ENCODE data around the gene DIPK2A. TPM values are rescaled to one million over a fixed set of nuclear protein-coding genes. Genes with fewer than 3 reads are reported as not detected.

The DIPK2A gene
- total RNA-seq, 1 donor from 2014 or later: 36.0 TPM

DNA sequence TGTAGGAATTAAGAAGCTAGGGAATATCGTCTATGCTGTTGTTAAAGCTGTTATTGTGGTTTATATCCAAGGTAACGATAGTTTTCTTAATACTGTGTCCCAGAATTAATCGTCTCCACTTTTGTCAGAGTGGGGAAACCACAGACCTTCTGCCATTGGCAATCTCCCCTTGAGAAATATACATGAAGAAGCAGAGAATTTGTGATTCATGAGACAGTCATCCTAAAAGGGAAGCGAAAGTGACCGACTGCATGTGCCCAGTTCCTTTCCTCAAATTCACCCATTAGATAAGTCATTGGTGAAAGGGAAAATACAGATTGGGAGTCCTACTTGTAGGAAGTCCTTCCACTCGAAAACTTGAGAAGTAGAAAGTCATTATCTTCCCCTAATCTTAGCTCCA is 26.6 kb downstream of the DIPK2A start:
- H3K9me3 ChIP-seq (ENCODE audit: control insufficient read depth in 3 of 3, low read length in 3 of 3): no peaks in the 10 kb centered on the region
- peaks cover 0 to 2% (median 0%) of the 10 kb centered on the region in 3 donors for H3K36me3 ChIP-seq (ENCODE audit: control insufficient read depth in 3 of 3, insufficient read depth in 3 of 3, low read length in 3 of 3)
- H3K27ac ChIP-seq (ENCODE audit: low read depth, low read length): no peak overlapping the region
- no peaks in the 10 kb centered on the region for H3K4me1 ChIP-seq (ENCODE audit: control insufficient read depth in 3 of 3, insufficient read depth in 3 of 3, low read length in 3 of 3)
- no peak overlapping the region for H3K9ac ChIP-seq (ENCODE audit: low read depth in 1 of 3, low read length in 3 of 3)
- no peaks in the 10 kb centered on the region for H3K27me3 ChIP-seq (ENCODE audit: control insufficient read depth in 3 of 3, insufficient read depth in 3 of 3, low read length in 3 of 3)
- no peak overlapping the region for H3K4me3 ChIP-seq (ENCODE audit: low read length in 3 of 3)

DNA sequence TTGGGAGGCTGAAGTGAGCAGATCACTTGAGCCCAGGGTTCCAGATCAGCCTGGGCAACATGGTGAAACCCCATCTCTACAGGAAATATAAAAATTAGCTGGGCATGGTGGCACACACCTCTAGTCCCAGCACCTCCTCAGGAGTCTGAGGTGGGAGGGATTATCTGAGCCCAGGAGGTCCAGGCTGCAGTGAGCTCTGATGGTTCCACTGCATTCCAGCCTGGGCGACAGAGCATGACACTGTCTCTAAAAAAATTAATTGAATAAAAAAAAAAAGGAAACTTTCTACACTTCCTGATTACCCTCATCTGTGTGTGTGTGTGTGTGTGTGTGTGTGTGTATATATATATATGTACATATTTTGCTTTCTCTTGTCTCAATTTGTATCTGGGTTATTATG is 31.4 kb downstream of the DIPK2A start:
- peaks cover 0 to 2% (median 0%) of the 10 kb centered on the region in 3 donors for H3K36me3 ChIP-seq (ENCODE audit: control insufficient read depth in 3 of 3, insufficient read depth in 3 of 3, low read length in 3 of 3)
- H3K9ac ChIP-seq (ENCODE audit: low read depth in 1 of 3, low read length in 3 of 3): no peak overlapping the region
- H3K27ac ChIP-seq (ENCODE audit: low read depth, low read length): no peak overlapping the region
- H3K4me3 ChIP-seq (ENCODE audit: low read length in 3 of 3): no peak overlapping the region
- no peaks in the 10 kb centered on the region for H3K27me3 ChIP-seq (ENCODE audit: control insufficient read depth in 3 of 3, insufficient read depth in 3 of 3, low read length in 3 of 3)
- H3K9me3 ChIP-seq (ENCODE audit: control insufficient read depth in 3 of 3, low read length in 3 of 3): no peaks in the 10 kb centered on the region
- no peaks in the 10 kb centered on the region for H3K4me1 ChIP-seq (ENCODE audit: control insufficient read depth in 3 of 3, insufficient read depth in 3 of 3, low read length in 3 of 3)

DNA sequence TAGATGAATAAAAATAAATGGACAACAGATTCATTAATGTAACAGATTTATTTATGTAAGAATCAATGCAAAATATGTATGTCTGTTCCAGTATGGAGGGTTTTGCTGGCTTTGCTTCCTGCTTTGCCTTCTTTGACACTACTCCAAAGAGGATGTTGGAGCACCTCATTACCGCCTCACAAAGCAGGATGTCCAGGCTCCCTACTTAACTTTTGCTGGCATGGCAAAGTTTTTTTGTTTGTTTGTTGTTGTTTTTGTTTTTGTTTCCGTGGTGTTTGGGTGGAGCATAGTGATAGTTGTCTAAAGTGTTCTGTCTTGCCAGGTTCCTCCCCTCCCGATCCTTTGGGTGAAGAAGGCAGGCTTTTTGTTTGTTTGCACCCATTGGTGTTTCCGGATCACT is 38.7 kb downstream of the DIPK2A start:
- no peak overlapping the region for H3K9ac ChIP-seq (ENCODE audit: low read depth in 1 of 3, low read length in 3 of 3)
- no peak overlapping the region for H3K27ac ChIP-seq (ENCODE audit: low read depth, low read length)
- no peaks in the 10 kb centered on the region for H3K9me3 ChIP-seq (ENCODE audit: control insufficient read depth in 3 of 3, low read length in 3 of 3)
- no peaks in the 10 kb centered on the region for H3K36me3 ChIP-seq (ENCODE audit: control insufficient read depth in 3 of 3, insufficient read depth in 3 of 3, low read length in 3 of 3)
- no peaks in the 10 kb centered on the region for H3K4me1 ChIP-seq (ENCODE audit: control insufficient read depth in 3 of 3, insufficient read depth in 3 of 3, low read length in 3 of 3)
- no peak overlapping the region for H3K4me3 ChIP-seq (ENCODE audit: low read length in 3 of 3)
- H3K27me3 ChIP-seq (ENCODE audit: control insufficient read depth in 3 of 3, insufficient read depth in 3 of 3, low read length in 3 of 3): no peaks in the 10 kb centered on the region

GRCh38 chr3:144011251-144011799 is 39.7 kb downstream of the DIPK2A start:
- Histone ChIP-seq H3K4me3 (ENCODE audit: low read length in 3 of 3) (no peak overlapping the region), H3K36me3 (ENCODE audit: control insufficient read depth in 3 of 3, insufficient read depth in 3 of 3, low read length in 3 of 3) (no peaks in the 10 kb centered on the region), H3K4me1 (ENCODE audit: control insufficient read depth in 3 of 3, insufficient read depth in 3 of 3, low read length in 3 of 3) (no peaks in the 10 kb centered on the region), H3K27me3 (ENCODE audit: control insufficient read depth in 3 of 3, insufficient read depth in 3 of 3, low read length in 3 of 3) (no peaks in the 10 kb centered on the region), H3K27ac (ENCODE audit: low read depth, low read length) (no peak overlapping the region), H3K9me3 (ENCODE audit: control insufficient read depth in 3 of 3, low read length in 3 of 3) (no peaks in the 10 kb centered on the region), H3K9ac (ENCODE audit: low read depth in 1 of 3, low read length in 3 of 3) (no peak overlapping the region)

DNA sequence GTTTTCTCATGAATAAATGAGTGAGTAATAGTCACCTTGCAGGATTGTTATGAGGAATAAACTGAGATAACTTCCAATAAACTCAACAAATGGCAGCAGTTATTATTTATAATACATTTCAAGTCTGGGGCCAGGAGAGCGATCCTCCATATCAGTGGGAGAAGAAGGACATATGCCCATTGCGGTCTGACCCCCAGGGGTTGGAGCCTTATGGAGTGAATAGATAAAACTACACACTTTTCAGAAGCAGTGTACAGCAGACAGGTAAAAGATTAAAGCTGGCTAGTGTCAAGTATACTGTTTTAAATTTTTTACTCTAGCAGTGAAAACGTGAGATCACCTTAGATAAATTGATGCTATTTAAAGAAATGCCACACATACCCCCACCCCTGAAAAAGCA is 43.5 kb downstream of the DIPK2A start:
- H3K4me3 ChIP-seq (ENCODE audit: low read length in 3 of 3): no peak overlapping the region
- H3K36me3 ChIP-seq (ENCODE audit: control insufficient read depth in 3 of 3, insufficient read depth in 3 of 3, low read length in 3 of 3): no peaks in the 10 kb centered on the region
- no peaks in the 10 kb centered on the region for H3K9me3 ChIP-seq (ENCODE audit: control insufficient read depth in 3 of 3, low read length in 3 of 3)
- no peak overlapping the region for H3K27ac ChIP-seq (ENCODE audit: low read depth, low read length)
- H3K27me3 ChIP-seq (ENCODE audit: control insufficient read depth in 3 of 3, insufficient read depth in 3 of 3, low read length in 3 of 3): no peaks in the 10 kb centered on the region
- no peaks in the 10 kb centered on the region for H3K4me1 ChIP-seq (ENCODE audit: control insufficient read depth in 3 of 3, insufficient read depth in 3 of 3, low read length in 3 of 3)
- H3K9ac ChIP-seq (ENCODE audit: low read depth in 1 of 3, low read length in 3 of 3): no peak overlapping the region

DNA sequence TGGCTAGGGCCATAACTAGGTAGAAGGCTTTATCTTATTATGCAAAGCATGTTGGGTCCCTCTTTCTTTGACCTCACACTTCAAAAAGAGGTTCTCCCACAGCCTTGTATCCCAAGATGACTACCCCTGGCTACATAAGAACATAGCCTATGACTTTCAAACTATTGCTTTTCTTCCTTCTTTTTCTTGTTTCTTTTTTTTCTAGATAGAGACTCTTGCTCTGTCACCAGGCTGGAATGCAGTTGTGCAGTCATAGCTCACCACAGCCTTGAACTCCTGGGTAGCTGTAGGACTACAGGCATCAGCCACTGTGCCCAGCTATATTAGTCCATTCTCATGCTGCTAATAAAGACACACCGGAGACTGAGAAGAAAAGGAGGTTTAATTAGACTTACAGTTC is 47.2 kb downstream of the DIPK2A start:
- no peak overlapping the region for H3K27ac ChIP-seq (ENCODE audit: low read depth, low read length)
- H3K9ac ChIP-seq (ENCODE audit: low read depth in 1 of 3, low read length in 3 of 3): no peak overlapping the region
- no peak overlapping the region for H3K4me3 ChIP-seq (ENCODE audit: low read length in 3 of 3)
- no peaks in the 10 kb centered on the region for H3K4me1 ChIP-seq (ENCODE audit: control insufficient read depth in 3 of 3, insufficient read depth in 3 of 3, low read length in 3 of 3)
- no peaks in the 10 kb centered on the region for H3K9me3 ChIP-seq (ENCODE audit: control insufficient read depth in 3 of 3, low read length in 3 of 3)
- no peaks in the 10 kb centered on the region for H3K27me3 ChIP-seq (ENCODE audit: control insufficient read depth in 3 of 3, insufficient read depth in 3 of 3, low read length in 3 of 3)
- no peaks in the 10 kb centered on the region for H3K36me3 ChIP-seq (ENCODE audit: control insufficient read depth in 3 of 3, insufficient read depth in 3 of 3, low read length in 3 of 3)

Other genes with a start within 250 kb of the DIPK2A start
- gene SLC9A9, start 123.4 kb upstream of the DIPK2A start, total RNA-seq: 20.4 TPM